NCI-H345 treated with DMSO at 0.1 percent for 48 hours (cell line): ENCODE results near the gene EIF4E1B.

ENCODE experiments used
- DNase-seq: peaks from one replicate; lab custom pipeline; 2025; ENCODE audit not compliant: unreplicated experiment; lab: John Stamatoyannopoulos, UW

Gene EIF4E1B

GRCh38 chr5:176625966-176626875, 4.3 kb upstream of the EIF4E1B start:
- DNase-seq, result no peak

- DNase-seq, result no peak
Observed at GRCh38 chr5:176626876-176627236, 3.6 kb upstream of the EIF4E1B start.

- DNase-seq, result no peak
Observed at GRCh38 chr5:176627582-176627981, 2.9 kb upstream of the EIF4E1B start.

GRCh38 chr5:176628406-176629228, 1.9 kb upstream of the EIF4E1B start:
- DNase-seq, result no peak

GRCh38 chr5:176629317-176629852, 1.1 kb upstream of the EIF4E1B start:
- DNase-seq, result no peak

- DNase-seq, result no peak
Observed at GRCh38 chr5:176630681-176631222, 277 bp downstream of the EIF4E1B start.

GRCh38 chr5:176631383-176632200, 1.1 kb downstream of the EIF4E1B start:
- DNase-seq, result no peak

GRCh38 chr5:176632745-176633144, 2.3 kb downstream of the EIF4E1B start:
- no peak for DNase-seq

GRCh38 chr5:176633598-176633997, 3.1 kb downstream of the EIF4E1B start:
- no peak for DNase-seq

- DNase-seq, result no peak
Observed at GRCh38 chr5:176636426-176636825, 6.0 kb downstream of the EIF4E1B start.

GRCh38 chr5:176637556-176637955, 7.1 kb downstream of the EIF4E1B start:
- DNase-seq, result no peak

- no peak for DNase-seq
Observed at GRCh38 chr5:176638437-176638836, 8.0 kb downstream of the EIF4E1B start.

- DNase-seq, result no peak
Observed at GRCh38 chr5:176639208-176639607, 8.7 kb downstream of the EIF4E1B start.

- no peak for DNase-seq
Observed at GRCh38 chr5:176639981-176640380, 9.5 kb downstream of the EIF4E1B start.

GRCh38 chr5:176640616-176641015, 10.1 kb downstream of the EIF4E1B start:
- no peak for DNase-seq

GRCh38 chr5:176642675-176643490, 12.4 kb downstream of the EIF4E1B start:
- DNase-seq, result no peak

GRCh38 chr5:176643491-176644219, 13.2 kb downstream of the EIF4E1B start:
- no peak for DNase-seq

GRCh38 chr5:176644294-176644693, 13.8 kb downstream of the EIF4E1B start:
- no peak for DNase-seq
